Measurements from ENCODE around the gene ADIRF.

GRCh38 chr10:86951184-86951761, 17.0 kb upstream of the ADIRF start:
- TF ChIP-seq CTCF (optimal IDR thresholded peaks at IDR 0.05 in 1 of 3, IDR thresholded peaks at IDR 0.05 in 1 of 3, conservative IDR thresholded peaks at IDR 0.05 in 1 of 3; ENCODE audit: extremely low read depth in 1 of 3, insufficient read depth in 2 of 3, low read length in 3 of 3) (no peak), EZH2 (IDR thresholded peaks at IDR 0.05; ENCODE audit: low read length) (no peak)
